GM19372 (cell line): Measurements from ENCODE around the gene NEU4.
"Not testable (repeated sequence)": the region's sequence is repeated elsewhere in the genome, so short reads cannot be mapped to it uniquely, and the experiment has no call there.

Experiments
- ATAC-seq: cut with Tn5 transposase; IDR thresholded peaks from one replicate; pipeline ENCODE4 v1.9.1; 2021; ENCODE audit warnings: mild to moderate bottlenecking, low read depth, moderate library complexity; ENCODE audit not compliant: unreplicated experiment

NEU4 gene

GRCh38 chr2:241808721-241809382 is at the start of gene NEU4:
TSS of gene NEU4 (plus strand) at chr2:241809193. CDS start at chr2:241814485, 5,292 bp downstream.
- no peak for ATAC-seq

GRCh38 chr2:241759893-241760292 is 49.1 kb upstream of the NEU4 start:
- ATAC-seq, result not testable (repeated sequence)

GRCh38 chr2:241760301-241760771 is 48.7 kb upstream of the NEU4 start:
- no peak for ATAC-seq

- no peak for ATAC-seq
Observed at GRCh38 chr2:241762321-241762932, 46.6 kb upstream of the NEU4 start.

GRCh38 chr2:241762933-241763369 is 46.0 kb upstream of the NEU4 start:
- ATAC-seq, result no peak

GRCh38 chr2:241763551-241764274 is 45.3 kb upstream of the NEU4 start:
- ATAC-seq, result no peak

- no peak for ATAC-seq
Observed at GRCh38 chr2:241764275-241765241, 44.4 kb upstream of the NEU4 start.

GRCh38 chr2:241767464-241768250 is 41.3 kb upstream of the NEU4 start:
- no peak for ATAC-seq

- no peak for ATAC-seq
Observed at GRCh38 chr2:241768251-241768711, 40.7 kb upstream of the NEU4 start.

GRCh38 chr2:241768850-241769249 is 40.1 kb upstream of the NEU4 start:
- ATAC-seq, result no peak

- no peak for ATAC-seq
Observed at GRCh38 chr2:241769819-241770184, 39.2 kb upstream of the NEU4 start.

- ATAC-seq, result no peak
Observed at GRCh38 chr2:241770185-241770935, 38.6 kb upstream of the NEU4 start.

GRCh38 chr2:241770936-241771285 is 38.1 kb upstream of the NEU4 start:
- no peak for ATAC-seq

- no peak for ATAC-seq
Observed at GRCh38 chr2:241771286-241772062, 37.5 kb upstream of the NEU4 start.

- ATAC-seq, result no peak
Observed at GRCh38 chr2:241772063-241772499, 36.9 kb upstream of the NEU4 start.

- ATAC-seq, result no peak
Observed at GRCh38 chr2:241773511-241774418, 35.2 kb upstream of the NEU4 start.
